ENCODE results near the gene SFMBT1. TPM values are rescaled to one million over a fixed set of nuclear protein-coding genes. Genes with fewer than 3 reads are reported as not detected.

SFMBT1 gene
- total RNA-seq, 1 donor from 2014 or later = 6.5 TPM

GRCh38 chr3:52930748-52931147 lies 115.1 kb downstream of the SFMBT1 start:
- peaks cover 4% of the 10 kb centered on the region for H3K4me1 Mint-ChIP-seq (ENCODE audit: low read depth, unreplicated experiment)
- no peak for TF ChIP-seq CTCF (IDR thresholded peaks at IDR 0.05; ENCODE audit: partially characterized antibody, unreplicated experiment)
- no peak overlapping the region for H3K27ac Mint-ChIP-seq (ENCODE audit: unreplicated experiment)
- no peak overlapping the region for H3K4me3 Mint-ChIP-seq (ENCODE audit: unreplicated experiment)
- DNase-seq = no peak
- no peaks in the 10 kb centered on the region for H3K36me3 Mint-ChIP-seq (ENCODE audit: unreplicated experiment)
- no peaks in the 10 kb centered on the region for H3K9me3 Mint-ChIP-seq (ENCODE audit: unreplicated experiment)
- H3K27me3 Mint-ChIP-seq (ENCODE audit: unreplicated experiment) = no peaks in the 10 kb centered on the region

DNA sequence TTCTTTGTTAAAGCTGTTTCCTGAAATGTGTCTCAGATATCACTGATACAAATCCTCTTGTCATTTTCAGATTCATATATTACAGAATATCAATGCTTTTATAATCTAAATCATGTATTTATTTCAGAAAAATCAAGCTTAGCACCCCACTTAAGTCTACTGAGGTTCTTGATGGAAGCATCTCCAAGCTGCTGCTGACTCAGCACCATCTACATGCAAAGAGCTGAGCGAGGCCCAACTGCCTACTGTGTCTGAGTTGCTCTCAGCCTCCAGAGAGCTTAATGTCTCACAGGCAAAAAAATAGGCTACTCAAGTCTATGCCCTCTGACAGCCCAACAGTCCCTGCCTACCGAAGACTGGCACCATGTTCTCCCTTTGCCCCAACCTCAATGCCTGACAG lies 119.3 kb downstream of the SFMBT1 start:
- H3K4me1 Mint-ChIP-seq (ENCODE audit: low read depth, unreplicated experiment) = no peaks in the 10 kb centered on the region
- peaks cover 3% of the 10 kb centered on the region for H3K9me3 Mint-ChIP-seq (ENCODE audit: unreplicated experiment)
- no peak for TF ChIP-seq CTCF (IDR thresholded peaks at IDR 0.05; ENCODE audit: partially characterized antibody, unreplicated experiment)
- H3K27ac Mint-ChIP-seq (ENCODE audit: unreplicated experiment) = no peak overlapping the region
- H3K36me3 Mint-ChIP-seq (ENCODE audit: unreplicated experiment) = no peaks in the 10 kb centered on the region
- DNase-seq = no peak
- no peak overlapping the region for H3K4me3 Mint-ChIP-seq (ENCODE audit: unreplicated experiment)
- no peaks in the 10 kb centered on the region for H3K27me3 Mint-ChIP-seq (ENCODE audit: unreplicated experiment)

GRCh38 chr3:52925405-52926313 lies 120.2 kb downstream of the SFMBT1 start:
- peaks cover 3% of the 10 kb centered on the region for H3K9me3 Mint-ChIP-seq (ENCODE audit: unreplicated experiment)
- no peaks in the 10 kb centered on the region for H3K27me3 Mint-ChIP-seq (ENCODE audit: unreplicated experiment)
- no peak for TF ChIP-seq CTCF (IDR thresholded peaks at IDR 0.05; ENCODE audit: partially characterized antibody, unreplicated experiment)
- no peak for DNase-seq
- H3K4me3 Mint-ChIP-seq (ENCODE audit: unreplicated experiment) = no peak overlapping the region
- H3K36me3 Mint-ChIP-seq (ENCODE audit: unreplicated experiment) = no peaks in the 10 kb centered on the region
- H3K27ac Mint-ChIP-seq (ENCODE audit: unreplicated experiment) = no peak overlapping the region
- H3K4me1 Mint-ChIP-seq (ENCODE audit: low read depth, unreplicated experiment) = no peaks in the 10 kb centered on the region

DNA sequence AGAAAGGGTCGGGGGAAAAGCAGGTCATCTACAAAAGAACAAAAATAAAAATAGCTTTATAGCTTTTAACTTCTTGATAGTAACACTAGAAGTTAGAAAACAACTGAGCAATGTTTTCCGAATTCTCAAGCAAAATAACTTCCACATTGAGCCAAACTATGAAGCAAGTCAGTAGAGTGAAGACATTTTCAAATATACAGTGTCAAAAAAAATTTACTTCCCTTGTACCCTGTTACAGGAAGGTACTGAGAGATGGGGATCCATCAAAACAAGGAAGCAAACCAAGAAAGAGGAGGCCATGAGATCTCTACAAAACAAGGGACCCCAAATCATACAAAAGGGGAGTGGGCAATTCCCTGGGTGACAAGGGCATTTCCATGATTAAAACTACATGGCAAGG lies 121.9 kb downstream of the SFMBT1 start:
- DNase-seq = no peak
- Mint-ChIP-seq H3K36me3 (ENCODE audit: unreplicated experiment) (no peaks in the 10 kb centered on the region), H3K27me3 (ENCODE audit: unreplicated experiment) (no peaks in the 10 kb centered on the region), H3K9me3 (ENCODE audit: unreplicated experiment) (peaks cover 3% of the 10 kb centered on the region), H3K4me1 (ENCODE audit: low read depth, unreplicated experiment) (no peaks in the 10 kb centered on the region), H3K4me3 (ENCODE audit: unreplicated experiment) (no peak overlapping the region), H3K27ac (ENCODE audit: unreplicated experiment) (no peak overlapping the region)
- no peak for TF ChIP-seq CTCF (IDR thresholded peaks at IDR 0.05; ENCODE audit: partially characterized antibody, unreplicated experiment)

GRCh38 chr3:52920841-52921240 lies 125.0 kb downstream of the SFMBT1 start:
- Mint-ChIP-seq H3K27me3 (ENCODE audit: unreplicated experiment) (no peaks in the 10 kb centered on the region), H3K9me3 (ENCODE audit: unreplicated experiment) (peaks cover 3% of the 10 kb centered on the region), H3K36me3 (ENCODE audit: unreplicated experiment) (no peaks in the 10 kb centered on the region), H3K4me3 (ENCODE audit: unreplicated experiment) (no peak overlapping the region), H3K4me1 (ENCODE audit: low read depth, unreplicated experiment) (no peaks in the 10 kb centered on the region), H3K27ac (ENCODE audit: unreplicated experiment) (no peak overlapping the region)
- no peak for DNase-seq
- no peak for TF ChIP-seq CTCF (IDR thresholded peaks at IDR 0.05; ENCODE audit: partially characterized antibody, unreplicated experiment)

All from glutamatergic neuron (in vitro differentiated cells).